ENCODE measurements around the gene POLR3G. TPM values are rescaled to one million over a fixed set of nuclear protein-coding genes. Genes with fewer than 3 reads are reported as not detected.

Gene POLR3G
- total and polyA plus RNA-seq, 2 of the 13 experiments (the other 11 are each of a cell fraction or from before 2014, with no cell fraction given): 1.2 to 7.3 TPM

DNA sequence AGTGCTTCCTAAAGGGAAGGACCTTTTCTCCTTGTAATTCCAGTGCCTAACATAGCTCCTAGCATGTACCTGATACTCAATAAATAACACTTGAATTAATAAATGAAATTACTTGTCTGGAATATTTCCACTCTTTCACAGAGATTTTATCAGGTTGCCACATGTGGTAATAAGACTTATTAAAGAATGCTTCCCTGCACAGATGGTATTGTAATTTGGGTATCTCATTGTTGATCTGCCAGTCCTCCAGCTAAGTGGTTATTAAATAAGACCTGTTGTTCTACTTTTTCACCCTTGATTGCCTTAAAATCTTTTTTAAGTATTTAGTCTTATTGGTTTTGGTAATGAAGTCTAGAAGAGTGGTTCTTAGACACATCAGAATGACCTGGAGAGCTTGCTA is 37.0 kb upstream of the POLR3G start (continued):
- TF ChIP-seq ZC3H13 (CRISPR knock-in tag; IDR thresholded peaks at IDR 0.05): no peak
- no peak for TF ChIP-seq TEAD3 (CRISPR knock-in tag; optimal IDR thresholded peaks at IDR 0.05; ENCODE audit: borderline replicate concordance)
- TF ChIP-seq SMAD9 (CRISPR knock-in tag; IDR thresholded peaks at IDR 0.05): no peak
- TF ChIP-seq FOXK1 (CRISPR knock-in tag; IDR thresholded peaks at IDR 0.05; ENCODE audit: borderline replicate concordance, low read depth): no peak
- no peak for TF ChIP-seq ZEB1 (IDR thresholded peaks at IDR 0.05; ENCODE audit: insufficient replicate concordance, low read depth)
- no peak for TF ChIP-seq ZSCAN9 (CRISPR knock-in tag; IDR thresholded peaks at IDR 0.05; ENCODE audit: borderline replicate concordance)

DNA sequence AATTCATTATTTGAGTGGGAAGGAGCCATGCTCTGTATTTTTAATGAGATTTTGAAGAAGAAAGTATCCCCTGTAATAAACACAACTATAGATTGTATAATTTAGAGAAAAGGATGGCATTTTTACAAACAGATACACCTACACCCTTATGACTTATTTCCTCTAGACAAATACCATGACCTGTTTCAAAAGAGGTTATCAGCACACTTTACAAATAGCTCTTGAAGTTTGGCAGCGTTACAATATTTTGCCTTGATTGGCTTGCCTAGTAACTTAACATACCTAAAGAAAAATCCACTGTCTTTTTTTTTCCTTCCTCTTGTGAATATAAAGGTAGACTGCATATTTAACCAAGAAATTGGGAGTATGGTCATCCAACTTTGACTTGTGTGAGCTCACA is 36.6 kb upstream of the POLR3G start:
- Histone ChIP-seq H2AFZ (ENCODE audit: low read length) (no peak overlapping the region), H3K9ac (ENCODE audit: insufficient read depth, low read depth, low read length) (no peak overlapping the region), H3K27ac (ENCODE audit: extremely low read length, insufficient read depth, low read length) (no peak overlapping the region), H3K9me3 (ENCODE audit: low read length) (no peaks in the 10 kb centered on the region), H4K20me1 (ENCODE audit: insufficient read depth, low read length) (no peaks in the 10 kb centered on the region), H3K4me3 (replicated peaks in 1 of 3; ENCODE audit: insufficient read depth in 1 of 3, low read depth in 2 of 3, low read length in 3 of 3) (no peak overlapping the region), H3K4me2 (ENCODE audit: low read depth, low read length) (no peak overlapping the region), H3K4me1 (ENCODE audit: insufficient read depth, low read length) (peaks cover 7% of the 10 kb centered on the region), H3K36me3 (replicated peaks in 1 of 2; ENCODE audit: control insufficient read depth in 1 of 2, insufficient read depth in 2 of 2, low read length in 2 of 2) (no peaks in the 10 kb centered on the region), H3K27me3 (ENCODE audit: control insufficient read depth in 1 of 2, insufficient read depth in 2 of 2, low read length in 2 of 2) (no peaks in the 10 kb centered on the region), H3K79me2 (ENCODE audit: insufficient read depth, low read length) (no peaks in the 10 kb centered on the region)
- ATAC-seq (no peak), DNase-seq (ENCODE audit: low spot score) (peak; percentile 9), FAIRE-seq (no peak)
- POLR2A ChIA-PET: interaction anchor here (0.6 to 2.5 kb wide), 2 partner anchors 28 to 32 kb away, joined by 3 to 9 read pairs; partner anchors contain the start of gene CETN3
- WGBS (ENCODE audit: low lambda C conversion rate): 0% methylated on average over 1 of the region's 1 CpG
- BruUV-seq (replicated peaks): no TSS peak
- intact Hi-C loops (cut with micrococcal nuclease; ENCODE audit: unreplicated experiment): loop anchor here (2.0 kb wide), 1 partner anchor 37 kb away; the partner anchor contains the start of genes MBLAC2 and POLR3G
- in situ Hi-C loops (cut with HindIII; ENCODE audit: extremely low pct_ligation_motif_present, low pct_unique_long_range_greater_than_20kb): loop anchor here (10.0 kb wide), 2 partner anchors 97 to 167 kb away; no protein-coding TSS in a partner anchor
- CTCF ChIA-PET (ENCODE audit: low intra/inter-chr PET ratio, low total read pairs): no interaction called here
- TF ChIP-seq ARHGAP35 (CRISPR knock-in tag; IDR thresholded peaks at IDR 0.05; ENCODE audit: borderline replicate concordance) (no peak), DNMT3B (CRISPR knock-in tag; conservative IDR thresholded peaks at IDR 0.05) (no peak), ZNF607 (CRISPR knock-in tag; IDR thresholded peaks at IDR 0.05; ENCODE audit: borderline replicate concordance) (no peak), ZNF354B (CRISPR knock-in tag; IDR thresholded peaks at IDR 0.05) (no peak), NFE2L1 (CRISPR knock-in tag; IDR thresholded peaks at IDR 0.05; ENCODE audit: borderline replicate concordance) (no peak), ZNF205 (CRISPR knock-in tag; IDR thresholded peaks at IDR 0.05) (no peak)
- TF ChIP-seq, protein P1, sequence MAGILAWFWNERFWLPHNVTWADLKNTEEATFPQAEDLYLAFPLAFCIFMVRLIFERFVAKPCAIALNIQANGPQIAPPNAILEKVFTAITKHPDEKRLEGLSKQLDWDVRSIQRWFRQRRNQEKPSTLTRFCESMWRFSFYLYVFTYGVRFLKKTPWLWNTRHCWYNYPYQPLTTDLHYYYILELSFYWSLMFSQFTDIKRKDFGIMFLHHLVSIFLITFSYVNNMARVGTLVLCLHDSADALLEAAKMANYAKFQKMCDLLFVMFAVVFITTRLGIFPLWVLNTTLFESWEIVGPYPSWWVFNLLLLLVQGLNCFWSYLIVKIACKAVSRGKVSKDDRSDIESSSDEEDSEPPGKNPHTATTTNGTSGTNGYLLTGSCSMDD (CRISPR knock-in tag; IDR thresholded peaks at IDR 0.05): no peak
- TF ChIP-seq, protein P2, sequence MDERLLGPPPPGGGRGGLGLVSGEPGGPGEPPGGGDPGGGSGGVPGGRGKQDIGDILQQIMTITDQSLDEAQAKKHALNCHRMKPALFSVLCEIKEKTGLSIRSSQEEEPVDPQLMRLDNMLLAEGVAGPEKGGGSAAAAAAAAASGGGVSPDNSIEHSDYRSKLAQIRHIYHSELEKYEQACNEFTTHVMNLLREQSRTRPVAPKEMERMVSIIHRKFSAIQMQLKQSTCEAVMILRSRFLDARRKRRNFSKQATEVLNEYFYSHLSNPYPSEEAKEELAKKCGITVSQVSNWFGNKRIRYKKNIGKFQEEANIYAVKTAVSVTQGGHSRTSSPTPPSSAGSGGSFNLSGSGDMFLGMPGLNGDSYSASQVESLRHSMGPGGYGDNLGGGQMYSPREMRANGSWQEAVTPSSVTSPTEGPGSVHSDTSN (CRISPR knock-in tag; IDR thresholded peaks at IDR 0.05): no peak

All from HepG2 (cell line).